ENCODE results near the gene ADGRG7. TPM values are rescaled to one million over a fixed set of nuclear protein-coding genes. Genes with fewer than 3 reads are reported as not detected.

Gene ADGRG7
- total RNA-seq, 4 donors from 2014 or later: 0.58 TPM; not detected in 3

GRCh38 chr3:100715176-100715575 is 105.8 kb downstream of the ADGRG7 start:
- in situ Hi-C loops (cut with MboI; ENCODE audit: low sequenced_read_pairs in 4 of 4) (loop anchor here in 1 of 4 donors (25.0 kb wide), 1 partner anchor 903 kb away; the partner anchor contains the start of gene CMSS1), intact Hi-C loops (cut with DNase I; ENCODE audit: low total_unique reads) (no loop called here)
- DNase-seq: no peak
- Histone ChIP-seq H3K27ac (no peak overlapping the region), H3K9me3 (no peaks in the 10 kb centered on the region), H3K4me3 (no peak overlapping the region), H3K27me3 (no peaks in the 10 kb centered on the region), H3K36me3 (peaks cover 0 to 7% of the 10 kb centered on the region in 2 donors), H3K4me1 (peaks cover 15 to 22% of the 10 kb centered on the region in 2 donors)
- no peak for TF ChIP-seq POLR2A (IDR thresholded peaks at IDR 0.05)
- ATAC-seq: no peak

DNA sequence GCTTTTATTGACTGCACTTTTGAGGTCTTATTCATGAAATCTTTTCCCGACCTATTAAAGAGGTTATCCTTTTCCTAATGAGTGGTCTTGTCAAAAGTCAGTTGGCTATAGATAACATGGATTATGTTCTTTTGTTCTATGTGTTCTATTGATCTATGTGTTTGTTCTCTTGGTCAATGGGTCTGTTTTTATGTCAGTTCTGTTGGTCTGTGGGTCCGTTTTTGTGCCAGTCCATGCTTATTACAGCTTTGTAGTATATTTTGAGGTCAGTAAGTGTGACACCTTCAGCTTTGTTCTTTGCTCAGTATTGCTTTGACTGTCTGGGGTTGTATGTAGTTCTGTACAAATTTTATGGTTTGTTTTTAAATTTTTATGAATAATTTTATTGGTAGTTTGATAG is 107.7 kb downstream of the ADGRG7 start:
- no peaks in the 10 kb centered on the region for H3K9me3 ChIP-seq
- peaks cover 4 to 5% of the 10 kb centered on the region in 2 donors for H3K4me1 ChIP-seq
- H3K27me3 ChIP-seq: no peaks in the 10 kb centered on the region
- no peak overlapping the region for H3K4me3 ChIP-seq
- no peak for TF ChIP-seq CTCF (IDR thresholded peaks at IDR 0.05 in 4 of 5, conservative IDR thresholded peaks at IDR 0.05 in 1 of 5)
- in situ Hi-C loops (cut with MboI; ENCODE audit: low sequenced_read_pairs in 4 of 4) (loop anchor here in 1 of 4 donors (25.0 kb wide), 1 partner anchor 905 kb away; the partner anchor contains the start of gene CMSS1), intact Hi-C loops (cut with DNase I; ENCODE audit: low total_unique reads) (no loop called here)
- no peak overlapping the region for H3K27ac ChIP-seq
- H3K36me3 ChIP-seq: peaks cover 0 to 23% of the 10 kb centered on the region in 2 donors
- no peak for DNase-seq
- no peak for ATAC-seq

GRCh38 chr3:100717637-100718487 is 108.5 kb downstream of the ADGRG7 start:
- peaks cover 0 to 4% of the 10 kb centered on the region in 2 donors for H3K4me1 ChIP-seq
- H3K27me3 ChIP-seq: no peaks in the 10 kb centered on the region
- ATAC-seq: no peak
- no peak overlapping the region for H3K4me3 ChIP-seq
- intact Hi-C loops (cut with DNase I; ENCODE audit: low total_unique reads) (no loop called here), in situ Hi-C loops (cut with MboI; ENCODE audit: low sequenced_read_pairs in 4 of 4) (loop anchor here in 1 of 4 donors (25.0 kb wide), 1 partner anchor 906 kb away; the partner anchor contains the start of gene CMSS1)
- H3K9me3 ChIP-seq: no peaks in the 10 kb centered on the region
- DNase-seq: no peak
- TF ChIP-seq POLR2A (IDR thresholded peaks at IDR 0.05) (no peak), CTCF (IDR thresholded peaks at IDR 0.05 in 4 of 5, conservative IDR thresholded peaks at IDR 0.05 in 1 of 5) (no peak)
- peaks cover 0 to 24% of the 10 kb centered on the region in 2 donors for H3K36me3 ChIP-seq
- no peak overlapping the region for H3K27ac ChIP-seq

- in situ Hi-C loops (cut with MboI; ENCODE audit: low sequenced_read_pairs in 4 of 4): loop anchor here in 1 of 4 donors (25.0 kb wide), 1 partner anchor 907 kb away; the partner anchor contains the start of gene CMSS1
- Histone ChIP-seq H3K27me3 (no peaks in the 10 kb centered on the region), H3K36me3 (peaks cover 0 to 24% of the 10 kb centered on the region in 2 donors), H3K4me3 (no peak overlapping the region), H3K9me3 (no peaks in the 10 kb centered on the region), H3K4me1 (peaks cover 0 to 4% of the 10 kb centered on the region in 2 donors), H3K27ac (no peak overlapping the region)
- DNase-seq: no peak
- ATAC-seq: no peak
- intact Hi-C loops (cut with DNase I; ENCODE audit: low total_unique reads): no loop called here
- TF ChIP-seq CTCF (IDR thresholded peaks at IDR 0.05 in 4 of 5, conservative IDR thresholded peaks at IDR 0.05 in 1 of 5): no peak
- TF ChIP-seq POLR2A (IDR thresholded peaks at IDR 0.05): no peak
Measured at GRCh38 chr3:100719136-100719535, 109.7 kb downstream of the ADGRG7 start.

GRCh38 chr3:100720426-100720825 is 111.0 kb downstream of the ADGRG7 start:
- Histone ChIP-seq H3K4me3 (no peak overlapping the region), H3K4me1 (no peaks in the 10 kb centered on the region), H3K36me3 (peaks cover 0 to 24% of the 10 kb centered on the region in 2 donors), H3K27me3 (no peaks in the 10 kb centered on the region), H3K27ac (no peak overlapping the region), H3K9me3 (no peaks in the 10 kb centered on the region)
- ATAC-seq: no peak
- in situ Hi-C loops (cut with MboI; ENCODE audit: low sequenced_read_pairs in 4 of 4): loop anchor here in 1 of 4 donors (25.0 kb wide), 1 partner anchor 908 kb away; the partner anchor contains the start of gene CMSS1
- DNase-seq: no peak
- TF ChIP-seq POLR2A (IDR thresholded peaks at IDR 0.05) (no peak), CTCF (IDR thresholded peaks at IDR 0.05 in 4 of 5, conservative IDR thresholded peaks at IDR 0.05 in 1 of 5) (no peak)
- intact Hi-C loops (cut with DNase I; ENCODE audit: low total_unique reads): no loop called here

All from gastrocnemius medialis (tissue), 4 donors.